Measurements from ENCODE around the gene NADK. TPM values are rescaled to one million over a fixed set of nuclear protein-coding genes. Genes with fewer than 3 reads are reported as not detected.

Gene NADK, protein sequence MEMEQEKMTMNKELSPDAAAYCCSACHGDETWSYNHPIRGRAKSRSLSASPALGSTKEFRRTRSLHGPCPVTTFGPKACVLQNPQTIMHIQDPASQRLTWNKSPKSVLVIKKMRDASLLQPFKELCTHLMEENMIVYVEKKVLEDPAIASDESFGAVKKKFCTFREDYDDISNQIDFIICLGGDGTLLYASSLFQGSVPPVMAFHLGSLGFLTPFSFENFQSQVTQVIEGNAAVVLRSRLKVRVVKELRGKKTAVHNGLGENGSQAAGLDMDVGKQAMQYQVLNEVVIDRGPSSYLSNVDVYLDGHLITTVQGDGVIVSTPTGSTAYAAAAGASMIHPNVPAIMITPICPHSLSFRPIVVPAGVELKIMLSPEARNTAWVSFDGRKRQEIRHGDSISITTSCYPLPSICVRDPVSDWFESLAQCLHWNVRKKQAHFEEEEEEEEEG
- 31.8 TPM for total RNA-seq

DNA sequence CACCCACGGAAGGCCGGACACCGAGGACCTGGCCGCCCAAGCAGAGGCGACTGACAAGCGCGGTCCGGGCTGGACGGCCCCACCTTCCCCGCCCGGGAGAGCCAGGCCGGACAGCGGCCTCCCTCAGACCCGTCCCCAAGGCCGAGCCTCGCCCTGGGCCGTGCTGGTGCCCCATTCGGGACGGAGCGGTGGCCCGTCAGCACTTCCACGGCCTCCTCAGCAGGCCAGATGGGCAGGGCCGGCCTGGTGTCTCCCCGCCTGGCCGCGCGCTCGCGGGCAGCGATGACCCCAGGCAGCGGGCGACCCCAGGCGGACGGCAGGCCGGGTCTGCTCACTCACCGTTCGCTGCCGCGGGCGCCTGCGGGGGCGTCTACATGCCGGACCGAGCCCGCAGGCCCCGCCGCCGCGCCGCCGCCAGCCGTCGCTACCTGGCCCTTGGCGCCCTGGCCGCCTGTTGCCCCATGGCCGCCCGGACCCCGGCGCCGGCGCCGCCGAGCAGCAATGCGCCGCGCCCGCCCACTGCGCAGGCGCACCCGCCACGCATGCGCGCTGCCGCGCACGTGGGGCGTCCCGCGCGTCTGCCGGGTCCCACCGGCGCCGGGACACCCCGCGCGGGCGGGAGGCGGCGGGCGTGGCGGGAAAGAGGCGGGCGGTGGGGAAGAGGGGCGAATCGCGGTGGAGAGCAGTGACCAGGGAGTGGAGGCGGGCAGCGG is at the start of gene NADK:
TSS of gene NADK (minus strand) at position 521 of the 713 bp plus-strand sequence. CDS start 13,064 bp downstream, outside the sequence.
- peak; percentile 54 for ATAC-seq

DNA sequence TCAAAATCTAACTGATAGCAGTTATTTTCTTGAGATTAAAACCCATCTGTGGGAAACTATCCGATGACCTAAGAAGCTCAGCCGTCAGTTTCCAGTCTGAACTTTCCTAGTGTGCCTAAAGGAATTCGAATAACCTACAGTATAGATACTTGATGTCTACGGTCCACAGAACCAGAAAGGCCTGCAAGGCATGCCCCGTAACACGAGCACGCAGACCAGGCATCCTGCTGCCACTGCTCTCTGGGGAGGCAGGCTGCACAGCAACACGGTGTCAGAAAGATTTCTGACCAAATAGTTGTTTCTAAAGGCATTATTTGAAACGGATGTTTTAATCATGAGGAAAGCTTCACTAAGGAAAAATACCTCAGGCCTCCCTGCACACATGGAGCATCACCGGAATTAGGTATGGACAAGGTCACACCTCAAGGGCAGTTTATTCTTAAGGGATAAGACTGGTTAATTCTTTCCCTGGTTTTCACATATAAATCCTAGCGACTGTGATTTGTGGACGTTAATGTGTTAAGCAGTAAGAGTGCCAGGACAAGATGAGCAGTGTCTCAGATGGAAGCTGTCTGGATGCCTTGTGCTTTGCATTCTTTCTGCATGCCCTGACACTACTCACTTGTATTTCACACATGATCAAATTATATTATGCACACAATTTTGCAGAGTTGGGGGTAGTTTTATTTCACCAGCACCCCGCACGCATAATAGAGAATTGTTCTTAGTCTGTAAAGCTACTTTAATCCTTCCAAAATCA is 49.0 kb upstream of the NADK start:
- no peak for ATAC-seq

DNA sequence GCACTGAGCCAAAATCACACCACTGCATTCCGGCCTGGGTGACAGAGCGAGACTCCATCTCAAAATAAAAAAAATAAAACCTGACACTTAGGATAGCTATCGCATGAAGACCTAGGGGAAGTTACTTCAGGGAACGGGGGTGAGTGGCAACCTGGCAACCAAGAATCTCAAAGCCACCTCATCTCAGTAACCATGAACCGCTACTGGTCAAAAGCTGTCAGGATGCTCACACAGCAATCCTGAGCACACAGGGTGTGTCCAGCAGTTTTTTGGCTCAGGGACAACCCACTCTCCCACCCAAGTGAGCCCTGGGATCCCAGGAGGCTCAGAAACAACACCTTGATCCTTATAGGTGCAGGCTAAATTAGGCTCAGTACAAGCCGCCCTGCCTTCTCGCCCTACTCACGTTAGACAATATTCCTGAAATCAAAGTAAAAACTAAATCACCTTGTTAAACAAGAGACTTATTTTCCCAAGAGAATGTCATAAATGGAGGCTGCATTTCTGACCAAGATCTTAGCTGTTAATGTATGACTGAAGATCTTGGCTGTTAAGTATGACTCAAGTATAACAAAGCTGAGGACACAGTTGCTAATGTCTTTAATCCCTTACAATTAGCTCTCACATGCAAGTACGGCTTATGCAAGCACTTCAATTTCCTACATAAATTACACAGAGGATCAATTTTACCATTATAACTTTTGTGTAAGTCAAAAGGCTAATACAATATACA is 48.3 kb upstream of the NADK start:
- ATAC-seq: peak; percentile 64

DNA sequence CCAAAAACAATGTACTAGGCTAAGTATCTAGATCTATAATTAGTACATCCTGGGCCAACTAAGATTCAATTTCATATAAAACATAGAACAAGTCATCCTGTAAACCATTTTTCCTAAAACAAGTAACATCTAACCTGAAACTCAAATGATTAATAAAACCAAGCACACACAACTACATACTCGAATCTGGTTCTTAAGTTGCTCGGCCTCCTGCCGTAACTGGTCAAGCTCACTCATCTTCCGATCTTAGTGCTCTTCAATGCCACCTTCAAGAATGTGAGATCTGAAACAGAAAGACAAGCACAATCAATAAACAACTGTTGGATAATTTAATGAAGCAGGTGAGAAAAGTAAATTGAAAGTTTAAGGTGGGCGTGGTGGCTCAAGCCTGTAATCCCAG is 46.9 kb upstream of the NADK start:
- ATAC-seq: no peak

DNA sequence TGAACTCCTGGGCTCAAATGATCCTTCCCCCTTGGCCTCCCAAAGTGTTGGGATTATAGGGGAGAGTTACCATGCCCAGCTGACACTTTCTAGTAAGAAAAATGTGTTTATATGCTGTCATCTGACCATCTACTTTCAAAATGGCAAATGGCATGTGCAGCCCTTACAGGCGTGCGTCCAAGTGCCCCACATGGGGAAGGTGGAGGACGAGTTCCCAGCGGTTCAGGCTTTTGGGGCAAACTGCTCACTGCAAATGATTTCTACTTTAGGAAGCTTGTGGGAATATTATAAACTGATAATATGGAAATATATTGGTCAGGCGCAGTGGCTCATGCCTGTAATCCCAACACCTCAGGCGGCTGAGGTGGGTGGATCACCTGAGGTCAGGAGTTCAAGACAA is 41.5 kb upstream of the NADK start:
- ATAC-seq: no peak

DNA sequence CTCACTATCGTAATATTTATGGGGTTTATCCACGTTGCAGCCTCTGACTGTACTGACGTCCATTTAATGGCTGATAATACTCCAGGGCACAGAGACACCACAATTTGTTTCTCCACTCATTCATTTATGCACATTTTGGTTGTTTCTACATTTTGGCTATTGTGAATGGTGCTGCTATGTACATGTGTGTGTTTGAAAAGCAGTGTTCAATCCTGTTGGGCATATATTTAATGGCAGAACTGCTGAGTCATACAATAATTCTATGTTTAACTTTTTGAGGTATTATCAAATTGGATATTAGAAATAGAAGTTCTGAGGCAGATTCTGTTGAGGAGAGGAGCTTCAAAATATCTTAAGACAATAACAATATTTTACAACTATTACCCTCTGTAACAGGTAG is 39.0 kb upstream of the NADK start:
- no peak for ATAC-seq

DNA sequence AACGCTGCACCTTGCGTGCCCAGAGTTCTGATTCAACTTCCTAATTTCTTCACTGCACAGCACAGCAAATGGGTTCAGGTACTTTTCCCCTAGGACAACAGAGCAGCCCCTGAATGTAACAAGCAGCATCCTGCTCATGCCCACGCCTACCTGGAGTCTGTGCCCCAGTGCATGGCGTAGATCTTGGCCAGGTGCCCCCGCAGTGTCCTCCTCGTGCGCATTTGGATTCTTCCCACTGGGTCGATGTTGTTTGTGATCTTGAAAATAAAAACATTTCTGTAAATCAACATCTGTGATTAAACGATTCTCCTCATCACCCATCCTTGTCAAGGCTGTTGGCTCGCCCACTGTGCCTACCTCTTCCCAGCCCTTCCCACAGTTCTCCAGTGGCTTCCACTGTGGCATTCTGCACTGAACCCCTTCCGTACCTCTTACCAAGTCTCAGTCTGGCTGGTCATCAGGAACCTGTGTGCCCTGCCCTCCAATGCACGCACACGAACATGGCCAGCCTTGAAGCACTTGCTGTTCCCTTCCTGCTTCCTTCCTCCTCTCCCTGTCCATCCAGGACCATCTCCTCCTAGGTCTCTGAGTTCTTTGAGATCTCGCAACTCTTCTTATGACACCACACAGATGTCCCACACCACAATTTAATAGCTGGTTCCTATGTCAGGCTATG is 37.5 kb upstream of the NADK start:
- ATAC-seq: peak; percentile 25

DNA sequence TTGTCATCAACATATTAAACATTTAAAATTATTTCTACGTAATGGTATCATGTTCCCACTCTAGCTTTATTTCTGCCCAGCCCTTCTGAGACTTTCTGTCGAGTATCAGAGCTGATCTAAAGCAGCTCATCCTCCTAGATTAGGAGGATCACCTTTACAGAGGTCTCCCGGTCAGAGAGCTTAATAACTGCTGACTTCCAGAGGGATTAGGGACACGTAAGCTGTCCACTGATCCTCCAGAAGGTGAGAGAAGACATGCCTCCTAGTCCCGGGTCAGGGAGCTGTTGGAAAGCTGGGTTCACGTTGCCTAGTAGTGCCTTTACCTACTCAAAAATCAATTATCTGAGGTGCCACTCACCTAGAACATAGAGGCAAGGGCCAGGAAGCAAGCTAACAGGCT is 31.2 kb upstream of the NADK start:
- no peak for ATAC-seq

DNA sequence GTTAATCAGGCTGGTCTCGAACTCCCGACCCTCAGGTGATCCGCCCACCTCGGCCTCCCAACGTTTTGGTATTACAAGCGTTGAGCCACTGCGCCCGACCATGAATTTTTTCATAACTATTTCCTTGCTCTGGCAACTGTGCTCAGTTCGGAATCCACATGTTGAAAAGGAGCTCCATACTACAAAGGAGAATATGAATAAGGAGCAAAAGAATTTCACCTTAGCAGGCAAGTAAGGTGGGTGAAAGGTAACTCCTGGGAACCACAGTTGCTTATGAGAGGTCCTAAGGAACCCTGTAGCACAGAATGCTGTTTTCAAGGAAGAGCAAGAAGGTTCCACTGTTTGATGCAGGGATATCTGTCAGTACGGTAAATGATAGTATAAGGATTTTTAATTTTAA is 29.9 kb upstream of the NADK start:
- no peak for ATAC-seq

DNA sequence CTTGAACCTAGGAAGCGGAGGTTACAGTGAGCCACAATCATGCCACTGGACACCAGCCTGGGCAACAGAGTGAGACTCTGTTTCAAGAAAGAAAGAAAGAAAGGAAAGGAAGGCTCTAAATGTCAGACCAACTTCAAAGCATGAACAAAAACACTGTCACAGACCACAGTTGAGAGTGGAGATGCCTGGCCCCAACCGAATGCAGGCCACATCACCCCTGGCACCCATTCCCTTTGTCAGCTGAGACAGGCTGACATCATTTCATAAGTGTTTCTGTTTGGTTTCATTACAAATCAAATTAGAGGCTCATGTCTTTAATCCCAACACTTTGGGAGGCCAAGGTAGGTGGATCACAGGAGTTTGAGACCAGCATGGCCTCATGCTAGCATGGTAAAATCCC is 28.6 kb upstream of the NADK start:
- no peak for ATAC-seq

DNA sequence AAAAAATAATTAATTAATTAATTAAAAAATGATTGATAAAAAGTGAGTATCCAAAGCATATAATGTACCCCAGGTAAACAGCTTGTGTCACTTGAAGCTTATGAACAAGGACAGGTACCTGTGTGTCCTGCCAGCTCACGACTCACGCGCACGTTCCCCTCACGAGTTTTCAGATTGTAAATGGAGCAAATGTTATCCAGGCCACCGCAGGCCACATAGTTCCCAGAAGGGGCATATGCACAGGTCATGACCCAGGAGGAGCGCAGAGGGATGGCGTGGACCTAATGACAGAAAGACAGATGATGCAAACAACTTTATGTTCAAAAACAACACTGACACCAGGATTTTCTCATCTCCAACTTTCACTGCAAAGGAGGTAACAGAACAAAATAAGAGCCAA is 26.0 kb upstream of the NADK start:
- ATAC-seq: no peak

DNA sequence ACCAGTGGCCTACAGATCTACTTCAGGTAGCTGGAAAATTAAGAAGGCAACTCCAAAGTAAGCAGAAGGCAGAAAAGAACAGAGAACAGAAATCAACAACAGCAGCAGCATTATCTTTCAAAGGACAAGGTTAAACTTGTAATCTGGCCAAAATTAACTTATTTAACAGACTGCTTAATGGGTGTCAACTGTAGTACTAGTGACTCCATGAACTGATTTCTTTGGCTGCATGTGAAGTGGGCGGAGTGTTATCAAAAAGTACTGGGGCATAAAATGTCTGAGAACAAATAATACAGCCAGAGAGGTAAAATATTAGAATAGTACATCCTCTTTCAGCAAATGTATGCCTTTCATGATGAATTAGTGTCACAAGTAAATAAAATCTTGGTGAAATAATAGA is 24.6 kb upstream of the NADK start:
- ATAC-seq: no peak

DNA sequence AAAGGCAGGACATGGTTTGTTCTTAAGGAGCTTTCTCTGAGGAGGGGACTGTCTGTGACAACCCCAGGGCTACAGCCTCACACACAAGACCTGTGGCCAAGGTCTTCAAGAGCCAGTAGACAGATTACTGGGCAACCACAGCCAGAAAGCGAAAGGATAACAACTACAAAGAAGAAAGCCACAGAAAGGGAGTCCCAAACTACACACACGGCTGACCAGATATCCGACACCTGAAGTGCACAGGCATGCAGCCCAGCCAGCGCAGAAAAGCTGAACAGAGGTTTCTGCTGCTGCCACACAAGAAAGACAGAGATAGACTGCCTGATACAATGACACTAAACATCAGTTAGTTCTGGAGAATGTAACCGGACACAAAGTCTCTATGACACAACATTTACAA is 21.4 kb upstream of the NADK start:
- ATAC-seq: no peak

DNA sequence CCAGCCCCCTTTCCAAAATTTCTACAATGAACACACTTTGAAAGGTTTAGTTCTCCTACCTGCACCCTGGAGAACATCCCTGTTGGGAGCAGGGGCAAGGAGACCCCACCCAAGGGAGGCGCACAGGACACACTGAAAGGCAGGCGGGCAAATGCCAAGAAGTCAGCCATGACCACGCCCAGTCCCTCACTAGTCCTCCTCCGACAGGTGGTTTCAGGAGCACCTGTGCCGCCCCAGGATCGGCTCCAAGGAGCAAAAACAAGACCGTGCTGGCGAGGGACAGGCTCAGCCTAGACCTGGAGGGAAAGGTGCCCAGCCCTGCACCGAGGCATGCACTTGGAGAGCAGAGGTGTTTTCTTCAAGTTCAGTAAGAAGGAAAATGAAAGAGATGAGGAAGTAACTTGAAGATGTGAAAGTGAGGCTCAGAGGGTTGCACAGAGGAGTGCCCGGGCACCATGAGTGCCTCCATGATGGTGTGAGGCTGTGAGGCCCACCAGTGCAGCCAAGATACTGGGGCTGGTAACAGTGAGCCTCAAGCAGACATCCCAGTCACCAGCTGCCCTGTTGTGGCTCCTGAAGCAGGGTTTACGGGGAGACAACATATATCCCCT is 19.6 kb upstream of the NADK start:
- ATAC-seq: peak; percentile 80

DNA sequence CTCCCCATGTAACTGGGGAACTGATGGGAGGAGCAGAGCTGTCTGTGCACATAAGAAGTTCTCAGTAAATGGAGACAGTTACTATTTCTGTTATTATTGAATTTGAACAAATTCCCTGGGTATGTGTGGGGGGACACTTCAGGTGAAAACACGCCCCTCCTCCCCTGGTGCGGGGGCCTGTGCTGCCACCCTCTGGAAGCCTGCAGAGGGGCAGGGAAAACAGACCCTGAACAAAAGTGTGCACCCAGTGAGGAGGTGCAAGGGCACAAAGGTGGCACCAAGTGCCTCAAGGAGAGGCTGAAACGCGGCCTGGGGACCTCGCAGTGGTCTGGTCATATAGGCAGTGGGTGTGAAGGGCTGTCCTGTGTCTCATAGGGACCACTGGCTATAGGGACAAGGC is 18.2 kb upstream of the NADK start:
- ATAC-seq: no peak

DNA sequence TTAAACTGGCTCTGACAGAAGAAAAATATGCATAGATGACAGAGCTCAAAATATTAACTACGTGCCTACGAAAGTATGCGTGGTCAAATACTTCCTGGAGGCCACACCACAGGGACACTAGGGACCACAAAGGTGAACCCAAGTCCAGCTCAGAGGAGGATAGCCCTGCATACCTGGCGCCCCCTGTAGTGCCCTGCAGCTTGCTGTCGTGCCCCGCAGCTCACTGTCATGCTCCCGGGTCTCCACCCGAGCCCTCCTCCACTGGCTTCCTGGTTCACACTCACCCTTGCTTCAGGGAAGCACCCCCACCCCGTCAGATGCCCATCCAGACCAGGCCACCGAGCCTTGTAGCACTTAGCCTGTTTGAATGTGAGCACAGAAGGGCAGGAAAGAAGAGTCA is 16.7 kb upstream of the NADK start:
- no peak for ATAC-seq

DNA sequence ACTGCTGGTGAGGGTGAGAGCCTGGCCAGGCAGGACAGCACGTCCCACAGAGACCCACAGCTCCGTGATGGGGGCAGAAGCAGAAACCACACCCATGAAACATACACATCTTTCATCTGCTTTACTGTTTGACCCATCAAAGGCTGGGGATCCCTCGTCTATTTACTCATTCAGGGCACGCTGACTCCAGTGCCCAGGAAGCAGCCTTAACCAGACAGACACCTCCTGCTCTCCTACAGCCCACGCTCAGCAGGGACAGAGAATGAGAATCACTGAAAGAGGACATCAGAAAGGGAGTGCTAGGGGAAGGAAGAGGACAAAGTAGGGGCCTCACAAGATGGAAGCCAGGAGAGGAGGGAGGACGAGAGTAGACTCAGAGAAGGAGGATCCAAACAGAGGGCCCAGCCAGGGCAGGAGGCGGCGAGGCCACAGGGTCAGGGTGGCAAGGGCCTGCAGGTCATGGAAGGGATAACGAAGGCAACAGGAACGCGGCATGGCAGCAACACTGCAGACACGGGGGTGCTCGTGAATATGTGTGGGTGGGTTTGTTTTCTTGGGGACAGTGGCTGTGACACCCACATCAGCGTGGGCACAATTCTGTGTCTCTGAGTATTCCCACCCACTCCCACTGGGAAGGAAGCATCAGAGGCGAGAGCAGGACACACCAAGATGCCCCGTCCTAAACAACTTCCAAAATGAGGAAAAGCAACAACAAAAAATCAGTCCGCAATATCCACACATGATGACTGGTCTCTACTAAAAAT is 15.4 kb upstream of the NADK start:
- no peak for ATAC-seq

DNA sequence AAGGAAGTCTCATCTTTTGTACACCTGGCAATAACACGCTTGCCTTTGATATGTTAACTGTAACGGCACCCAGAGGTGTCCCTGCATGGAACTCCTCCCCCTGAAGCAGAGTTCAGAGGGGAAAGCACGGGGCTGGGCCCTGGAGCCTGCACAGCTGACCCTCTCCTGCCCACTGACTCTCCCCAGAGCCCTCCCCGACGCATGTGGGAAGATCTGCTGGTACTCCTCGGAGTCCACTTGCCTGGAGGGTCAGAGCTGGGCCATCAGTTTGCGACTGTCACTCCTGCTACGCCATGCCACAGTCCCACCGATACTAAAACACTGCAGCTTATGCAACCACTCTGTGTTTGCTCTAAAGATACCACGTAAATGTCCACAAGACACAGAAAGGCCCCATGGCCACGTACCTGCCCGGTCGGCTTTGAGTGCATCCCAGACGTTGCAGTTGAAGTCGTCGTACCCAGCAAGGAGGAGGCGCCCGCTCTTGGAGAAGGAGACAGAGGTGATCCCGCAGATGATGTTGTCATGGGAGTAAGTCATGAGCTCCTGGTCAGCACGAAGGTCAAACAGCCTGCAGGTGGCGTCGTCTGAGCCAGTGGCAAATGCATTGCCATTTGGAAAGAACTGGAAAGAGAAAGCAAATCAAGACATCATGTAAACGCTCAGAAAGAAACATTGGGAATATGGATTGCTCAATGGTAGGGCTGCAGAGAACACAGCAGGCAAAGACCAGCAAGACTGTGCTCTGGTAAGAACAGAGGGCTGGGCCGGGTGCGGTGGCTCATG is 10.6 kb upstream of the NADK start:
- ATAC-seq: no peak

DNA sequence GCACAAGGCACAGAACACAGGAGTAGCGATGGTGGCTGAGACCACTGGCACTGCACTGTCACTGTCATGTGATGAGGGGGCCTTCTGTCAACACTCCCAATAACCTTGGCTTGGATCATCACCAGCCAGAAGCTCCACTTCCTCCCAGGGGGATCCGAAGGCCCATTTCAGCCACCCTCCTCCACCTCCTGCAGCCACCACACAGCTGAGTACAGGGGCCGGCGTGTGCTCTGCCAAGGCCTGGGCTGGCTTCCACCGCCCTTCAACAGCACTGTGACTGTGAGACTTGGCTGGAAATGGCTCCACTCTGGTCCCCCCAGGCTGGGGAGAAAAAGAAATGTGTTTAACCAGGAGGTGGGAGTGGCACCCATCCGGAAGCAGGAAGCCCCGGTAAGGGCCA is 9.9 kb upstream of the NADK start:
- no peak for ATAC-seq

Data from esophagus mucosa (tissue), 1 donor.